Astrocyte of the cerebellum (primary cell): ENCODE results near the gene PLPP1.

Experiments
- DNase-seq: peaks from one replicate; pipeline ENCODE4 v3.0.0-alpha.2; 2011; ENCODE audit warnings: low read depth
- H3K4me3 ChIP-seq: 2 replicates; pipeline ENCODE4 v1.5.1; 2011; ENCODE audit warnings: mild to moderate bottlenecking, low read depth, low read length, moderate library complexity
- CTCF ChIP-seq: IDR thresholded peaks from 2 replicates; pipeline ENCODE4 v1.5.1; 2012; ENCODE audit warnings: low read length, low read depth, moderate library complexity, mild to moderate bottlenecking; ENCODE audit errors: missing control alignments
- in situ Hi-C: cut with HindIII; loops from 2 replicates; pipeline ENCODE4 v1.10.0; 2017; ENCODE audit warnings: low sequenced_read_pairs

PLPP1 gene

GRCh38 chr5:55387865-55388264 is 146.9 kb downstream of the PLPP1 start:
- no peak for DNase-seq
- in situ Hi-C loops = no loop called here
- H3K4me3 ChIP-seq = no peak overlapping the region
- TF ChIP-seq CTCF = no peak

DNA sequence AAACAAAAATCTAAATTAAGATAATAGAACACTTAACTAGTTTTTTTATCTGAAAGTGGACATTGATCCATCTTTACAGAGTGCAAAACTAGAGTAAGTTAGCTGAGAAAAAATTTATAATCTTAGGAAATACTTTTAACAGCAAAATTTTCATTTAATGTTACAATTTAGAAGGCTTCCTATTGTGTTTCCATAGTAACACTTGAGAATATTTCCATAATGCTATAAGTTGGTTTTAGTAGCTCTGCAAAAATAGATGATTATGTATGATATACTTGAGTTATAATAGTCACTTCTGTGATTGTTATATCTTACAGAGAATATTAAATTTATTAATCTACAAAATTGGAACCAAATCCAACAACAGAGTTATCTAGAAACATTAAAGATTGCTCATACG is 148.4 kb downstream of the PLPP1 start:
- in situ Hi-C loops = no loop called here
- H3K4me3 ChIP-seq = no peak overlapping the region
- TF ChIP-seq CTCF = no peak
- no peak for DNase-seq

DNA sequence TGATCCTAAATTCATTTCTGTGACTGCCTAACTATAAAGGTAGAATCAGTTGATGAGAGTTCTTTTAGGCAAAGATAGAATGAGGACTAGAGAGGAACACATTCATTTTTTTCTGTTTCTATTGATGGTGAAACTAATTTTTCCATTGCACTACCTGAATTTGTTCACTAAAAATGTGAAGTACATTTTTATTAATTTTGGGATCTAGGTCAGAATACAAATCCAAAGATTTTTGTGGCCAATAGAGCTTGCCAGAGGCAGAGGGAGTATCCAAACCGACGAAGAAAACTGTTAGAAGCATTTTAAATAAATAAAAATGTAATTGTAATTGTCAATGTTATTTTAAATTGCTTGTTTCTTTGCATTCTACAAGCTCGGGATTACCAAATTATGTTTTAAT is 148.9 kb downstream of the PLPP1 start:
- no peak overlapping the region for H3K4me3 ChIP-seq
- TF ChIP-seq CTCF = no peak
- no peak for DNase-seq
- in situ Hi-C loops = no loop called here

DNA sequence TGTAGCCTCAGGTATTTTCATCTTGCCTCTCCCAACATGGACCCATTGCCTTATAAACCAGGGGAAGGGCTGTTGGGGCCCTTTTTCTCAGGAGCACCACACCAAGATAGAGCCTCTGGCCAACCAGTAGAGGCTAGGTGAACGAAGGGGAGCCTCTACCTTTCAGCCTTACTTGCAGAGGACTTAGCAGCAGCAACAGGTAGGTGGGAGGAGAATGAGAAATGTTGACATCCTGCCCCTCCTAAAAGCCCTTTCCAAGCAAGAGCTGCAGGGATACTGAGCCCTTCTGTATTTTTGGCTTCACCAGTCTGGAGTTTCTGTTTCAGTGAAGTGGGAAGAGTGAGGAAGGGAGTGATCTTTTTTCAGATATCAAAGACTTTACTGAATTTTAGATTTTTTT is 149.5 kb downstream of the PLPP1 start:
- no peak overlapping the region for H3K4me3 ChIP-seq
- DNase-seq = no peak
- no peak for TF ChIP-seq CTCF
- in situ Hi-C loops = no loop called here

- TF ChIP-seq CTCF = no peak
- H3K4me3 ChIP-seq = no peak overlapping the region
- no peak for DNase-seq
- in situ Hi-C loops = no loop called here
Measured at GRCh38 chr5:55384072-55384471, 150.7 kb downstream of the PLPP1 start.

GRCh38 chr5:55383254-55383653 is 151.5 kb downstream of the PLPP1 start:
- no peak overlapping the region for H3K4me3 ChIP-seq
- DNase-seq = no peak
- TF ChIP-seq CTCF = no peak
- in situ Hi-C loops = no loop called here

DNA sequence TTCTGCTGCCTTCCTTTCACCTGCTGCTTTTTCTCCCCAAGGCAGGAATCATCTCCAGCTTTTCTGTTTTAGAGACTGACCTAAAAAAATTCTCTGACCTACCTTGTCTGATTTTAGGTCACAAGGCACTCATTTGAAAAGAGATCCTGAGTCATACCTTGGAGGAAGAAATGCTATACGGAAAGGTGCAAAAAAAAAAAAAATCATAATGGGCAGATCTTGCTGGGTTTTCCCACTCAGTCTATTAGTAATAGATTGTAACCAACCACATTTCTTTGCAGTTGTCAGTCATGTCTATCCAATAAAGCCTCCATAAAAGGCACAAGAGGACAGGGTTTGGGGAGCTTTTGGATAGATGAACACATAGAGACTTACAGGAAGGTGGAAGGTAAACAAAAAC is 157.0 kb downstream of the PLPP1 start:
- no peak for TF ChIP-seq CTCF
- in situ Hi-C loops = no loop called here
- no peak overlapping the region for H3K4me3 ChIP-seq
- DNase-seq = no peak
